Keratinocyte (primary cell): ENCODE data around the gene DEXI. TPM values are rescaled to one million over a fixed set of nuclear protein-coding genes. Genes with fewer than 3 reads are reported as not detected.

Experiments
- DNase-seq: peaks from one replicate; pipeline ENCODE4 v3.0.0-alpha.2; 2011; ENCODE audit warnings: low read depth, missing footprints, low spot score
- FAIRE-seq: peaks from 2 replicates; lab custom pipeline; 2011; peaks lifted over from hg19 to GRCh38; lab: Jason Lieb, UNC
- H2AFZ ChIP-seq: 2 replicates; pipeline ENCODE4 v1.6.0; 2012; ENCODE audit warnings: low read length, control low read depth, inconsistent platforms; ENCODE audit not compliant: control insufficient read depth
- H3K27ac ChIP-seq: 2 replicates; pipeline ENCODE4 v1.5.1; 2011; ENCODE audit warnings: low read length; ENCODE audit not compliant: control insufficient read depth, insufficient read depth
- H3K27me3 ChIP-seq: 3 replicates; pipeline ENCODE4 v1.6.0; 2011; ENCODE audit warnings: low read length; ENCODE audit not compliant: control insufficient read depth, insufficient read depth; ENCODE audit errors: extremely low read depth
- H3K36me3 ChIP-seq, 2 experiments: 2 replicates in 1 of 2; 3 replicates in 1 of 2; pipeline ENCODE4 v1.5.1; 2011; ENCODE audit warnings: low read length in 2 of 2, mild to moderate bottlenecking in 1 of 2; ENCODE audit not compliant: control insufficient read depth in 2 of 2, insufficient read depth in 2 of 2; ENCODE audit errors: extremely low read depth in 1 of 2
- H3K4me1 ChIP-seq: 3 replicates; pipeline ENCODE4 v1.5.1; 2011; ENCODE audit warnings: low read length; ENCODE audit not compliant: control insufficient read depth, insufficient read depth; ENCODE audit errors: extremely low read depth
- H3K4me2 ChIP-seq: 3 replicates; pipeline ENCODE4 v1.6.0; 2011; ENCODE audit warnings: low read depth, low read length; ENCODE audit not compliant: control insufficient read depth, insufficient read depth; ENCODE audit errors: extremely low read depth
- H3K4me3 ChIP-seq, 3 experiments: fragments of 200-600 bp in 1 of 3; sonication (generic) in 1 of 3; 2 replicates in 2 of 3; 3 replicates in 1 of 3; pipeline ENCODE4 v1.5.1; 2011 to 2016; ENCODE audit warnings: low read length in 3 of 3, mild to moderate bottlenecking in 3 of 3, control low read depth in 2 of 3, inconsistent platforms in 1 of 3, low read depth in 1 of 3, mixed read lengths in 1 of 3, mixed run types in 1 of 3, moderate library complexity in 1 of 3; ENCODE audit not compliant: control insufficient read depth in 2 of 3, insufficient read depth in 2 of 3; ENCODE audit errors: extremely low read depth in 1 of 3
- H3K79me2 ChIP-seq: 2 replicates; pipeline ENCODE4 v1.6.0; 2012; ENCODE audit warnings: low read length; ENCODE audit not compliant: control insufficient read depth, insufficient read depth
- H3K9ac ChIP-seq: 3 replicates; pipeline ENCODE4 v1.6.0; 2011; ENCODE audit warnings: low read length; ENCODE audit not compliant: control insufficient read depth, insufficient read depth; ENCODE audit errors: extremely low read depth
- H3K9me1 ChIP-seq: 3 replicates; pipeline ENCODE4 v1.6.0; 2011; ENCODE audit warnings: low read length; ENCODE audit not compliant: control insufficient read depth, insufficient read depth; ENCODE audit errors: extremely low read depth
- H3K9me3 ChIP-seq: 2 replicates; pipeline ENCODE4 v1.5.1; 2012; ENCODE audit warnings: low read depth, low read length; ENCODE audit not compliant: control insufficient read depth
- H4K20me1 ChIP-seq: 3 replicates; pipeline ENCODE4 v1.6.0; 2011; ENCODE audit warnings: low read length; ENCODE audit not compliant: control insufficient read depth, insufficient read depth; ENCODE audit errors: extremely low read depth
- CTCF ChIP-seq, 3 experiments: IDR thresholded peaks in 1 of 3; conservative IDR thresholded peaks in 1 of 3; optimal IDR thresholded peaks in 1 of 3; 2 replicates in 2 of 3; 3 replicates in 1 of 3; pipeline versions ENCODE3 to v1.5.1; 2011; ENCODE audit warnings: low read length in 3 of 3, mild to moderate bottlenecking in 3 of 3, moderate library complexity in 2 of 3, control low read depth in 1 of 3, inconsistent platforms in 1 of 3; ENCODE audit not compliant: insufficient read depth in 2 of 3; ENCODE audit errors: extremely low read depth in 1 of 3
- EZH2 ChIP-seq: IDR thresholded peaks from one replicate; pipeline ENCODE4 v1.6.1; 2012; ENCODE audit warnings: inconsistent platforms, mild to moderate bottlenecking, low read length, moderate library complexity
- dilution Hi-C: fragments of 300-500 bp; cut with MboI; formaldehyde crosslinking; loops from one replicate; pipeline ENCODE4 v1.7.0; 2020; ENCODE audit warnings: low sequenced_read_pairs; ENCODE audit not compliant: extremely low pct_ligation_motif_present
- polyA plus RNA-seq, 5 experiments: library from polyadenylated mRNA; depleted of rRNA in 3 of 5; stranded (reverse) in 3 of 5; stranded (forward) in 1 of 5; unstranded in 1 of 5; fragments of >200 nt; gene quantifications; 1 replicate in 1 of 5; 2 replicates in 3 of 5; 3 replicates in 1 of 5; pipeline versions ENCODE4 v1.2.1 to v1.2.3, GENCODE V29; 2011 to 2012; ENCODE audit warnings: missing spikeins in 2 of 5, low read depth in 1 of 5, low replicate concordance in 1 of 5

The DEXI gene
- polyA plus RNA-seq, 1 donor (not counting 4 experiments of a cell fraction or from before 2014, with no cell fraction given): 25.9 TPM

GRCh38 chr16:10972108-10972818 is 30.0 kb upstream of the DEXI start:
- FAIRE-seq (no peak), DNase-seq (no peak)
- H3K27ac ChIP-seq: no peak overlapping the region
- H2AFZ ChIP-seq: no peak overlapping the region
- H3K27me3 ChIP-seq: no peaks in the 10 kb centered on the region
- TF ChIP-seq EZH2 (no peak), CTCF (optimal IDR thresholded peaks at IDR 0.05 in 1 of 3, IDR thresholded peaks at IDR 0.05 in 1 of 3, conservative IDR thresholded peaks at IDR 0.05 in 1 of 3; ENCODE audit: extremely low read depth in 1 of 3, insufficient read depth in 2 of 3, low read length in 3 of 3) (no peak)
- no peaks in the 10 kb centered on the region for H4K20me1 ChIP-seq
- no peaks in the 10 kb centered on the region for H3K9me1 ChIP-seq
- H3K9me3 ChIP-seq: no peaks in the 10 kb centered on the region
- dilution Hi-C loops: no loop called here
- H3K79me2 ChIP-seq: no peaks in the 10 kb centered on the region
- peaks cover 9 to 19% of the 10 kb centered on the region in 2 experiments for H3K36me3 ChIP-seq
- no peak overlapping the region for H3K4me3 ChIP-seq
- peak overlapping the region; percentile 39 for H3K4me2 ChIP-seq
- peaks cover 7% of the 10 kb centered on the region for H3K4me1 ChIP-seq
- H3K9ac ChIP-seq: no peak overlapping the region

DNA sequence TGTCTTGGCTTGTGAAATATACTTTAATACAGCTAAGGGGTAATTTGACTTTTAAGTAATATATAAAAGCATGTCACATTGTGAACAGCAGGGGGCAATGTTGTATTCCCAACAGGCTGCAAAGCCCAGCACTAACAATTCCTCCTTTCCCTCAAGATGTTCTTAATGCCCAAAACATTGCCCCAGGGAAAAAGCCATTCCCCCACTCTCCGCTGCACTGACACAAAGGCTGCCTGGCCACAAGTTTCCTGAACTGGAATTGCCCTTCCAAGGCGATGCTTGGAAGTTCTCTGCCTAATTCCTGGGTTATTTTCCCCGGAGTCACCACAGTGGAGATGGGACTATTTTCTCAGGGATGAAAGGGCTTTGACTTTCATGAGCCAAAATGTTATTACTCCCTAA is 29.3 kb upstream of the DEXI start:
- dilution Hi-C loops: no loop called here
- TF ChIP-seq EZH2 (no peak), CTCF (optimal IDR thresholded peaks at IDR 0.05 in 1 of 3, IDR thresholded peaks at IDR 0.05 in 1 of 3, conservative IDR thresholded peaks at IDR 0.05 in 1 of 3; ENCODE audit: extremely low read depth in 1 of 3, insufficient read depth in 2 of 3, low read length in 3 of 3) (peak; percentile 48 to 71 (median 70))
- no peaks in the 10 kb centered on the region for H4K20me1 ChIP-seq
- DNase-seq (peak; percentile 56), FAIRE-seq (peak; percentile 20)
- no peak overlapping the region for H3K4me3 ChIP-seq
- H3K9ac ChIP-seq: no peak overlapping the region
- H3K36me3 ChIP-seq: peaks cover 9 to 16% of the 10 kb centered on the region in 2 experiments
- H2AFZ ChIP-seq: no peak overlapping the region
- H3K4me1 ChIP-seq: peaks cover 7% of the 10 kb centered on the region
- no peaks in the 10 kb centered on the region for H3K9me3 ChIP-seq
- H3K27me3 ChIP-seq: no peaks in the 10 kb centered on the region
- no peak overlapping the region for H3K27ac ChIP-seq
- H3K79me2 ChIP-seq: no peaks in the 10 kb centered on the region
- no peaks in the 10 kb centered on the region for H3K9me1 ChIP-seq
- peak overlapping the region; percentile 39 for H3K4me2 ChIP-seq
